CD4-positive, alpha-beta T cell treated with Interleukin-6 at 100 ng/mL for 8 hours (primary cell): Measurements from ENCODE around the gene LSM4.
A peak's percentile ranks its signal among the peaks of the same experiment; 100 is the strongest.
"Not testable (repeated sequence)": the region's sequence is repeated elsewhere in the genome, so short reads cannot be mapped to it uniquely, and the experiment has no call there.

ENCODE experiments used
- DNase-seq: peaks from one replicate; pipeline ENCODE4 v3.0.0-alpha.2; 2020; ENCODE audit warnings: mixed read lengths, low spot score

Gene LSM4

DNA sequence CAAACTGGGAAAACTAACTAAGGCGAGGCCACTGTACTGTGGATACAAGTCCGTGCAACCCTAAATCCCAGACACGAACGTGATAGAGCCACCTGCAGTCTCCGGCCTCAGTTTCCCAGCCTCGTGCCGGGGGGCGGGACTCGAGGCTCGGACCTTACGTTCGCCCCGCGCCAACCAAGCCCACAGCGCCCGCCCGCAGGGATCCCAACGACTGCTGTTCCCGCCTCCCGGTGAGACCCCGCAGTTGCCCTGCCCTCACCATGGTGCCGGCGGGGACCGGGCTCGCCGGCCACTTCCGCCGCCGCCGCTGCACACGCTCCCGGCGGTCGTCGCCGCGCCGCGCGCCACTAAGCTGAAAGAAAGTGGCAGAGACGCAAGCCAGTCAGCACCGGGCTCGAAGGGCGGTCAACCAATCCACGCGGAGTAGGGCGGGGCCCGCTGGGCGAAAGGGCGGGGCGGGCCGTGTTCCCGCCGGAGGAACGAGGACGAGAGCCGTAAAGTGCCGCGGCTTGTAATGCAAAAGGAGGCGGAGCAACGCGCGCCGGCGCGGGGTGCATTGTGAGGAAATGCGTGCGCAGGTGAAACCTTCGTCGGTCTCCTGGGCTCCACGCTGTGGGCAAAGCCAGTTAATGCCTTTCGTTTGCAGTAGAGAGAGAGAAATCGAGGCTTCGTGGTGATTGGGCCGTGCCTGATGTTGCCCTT lies at the start of gene LSM4:
LSM4 (minus strand) TSS at position 318 of the 702 bp plus-strand sequence; CDS start at position 262, 56 bp downstream.
- DNase-seq = peak; percentile 99

DNA sequence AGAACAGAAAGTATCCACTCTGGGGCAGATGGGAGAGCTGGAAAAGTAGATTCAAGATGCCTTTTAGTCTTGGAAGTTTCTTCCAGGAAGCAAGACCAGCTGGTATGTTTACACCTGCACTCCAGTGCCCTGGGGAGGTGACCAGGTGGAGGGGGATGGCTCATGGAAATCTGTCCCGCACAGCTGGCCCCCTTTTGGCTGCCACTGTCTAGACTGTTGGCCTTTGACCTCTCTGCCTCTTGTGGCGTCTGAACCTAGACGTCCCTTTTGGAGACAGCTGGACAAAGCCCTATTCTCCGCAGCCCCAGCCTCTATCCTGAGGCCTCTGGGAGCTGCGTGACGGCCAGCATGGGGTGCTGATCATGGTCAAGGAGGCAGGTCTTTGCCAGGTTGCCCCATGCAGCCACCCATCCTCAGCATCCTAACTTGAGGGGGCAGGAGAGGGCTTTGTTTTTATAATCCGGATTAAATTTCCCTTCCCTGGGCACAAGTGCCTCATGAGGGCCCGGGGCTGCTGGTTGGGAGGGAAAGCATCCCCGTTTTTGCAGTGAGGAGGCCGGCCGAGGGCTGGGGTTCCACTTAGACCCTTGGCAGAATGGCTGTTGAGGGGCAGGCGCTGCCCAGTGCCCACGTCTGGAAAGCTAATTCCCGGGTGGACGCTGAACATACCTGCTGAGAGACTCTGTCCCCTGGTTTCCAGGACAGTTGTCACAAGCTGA lies 45.8 kb upstream of the LSM4 start:
- DNase-seq = no peak

- DNase-seq = no peak
Measured at GRCh38 chr19:18366021-18366435, 43.2 kb upstream of the LSM4 start.

GRCh38 chr19:18364826-18365528 lies 42.1 kb upstream of the LSM4 start:
- DNase-seq = no peak

DNA sequence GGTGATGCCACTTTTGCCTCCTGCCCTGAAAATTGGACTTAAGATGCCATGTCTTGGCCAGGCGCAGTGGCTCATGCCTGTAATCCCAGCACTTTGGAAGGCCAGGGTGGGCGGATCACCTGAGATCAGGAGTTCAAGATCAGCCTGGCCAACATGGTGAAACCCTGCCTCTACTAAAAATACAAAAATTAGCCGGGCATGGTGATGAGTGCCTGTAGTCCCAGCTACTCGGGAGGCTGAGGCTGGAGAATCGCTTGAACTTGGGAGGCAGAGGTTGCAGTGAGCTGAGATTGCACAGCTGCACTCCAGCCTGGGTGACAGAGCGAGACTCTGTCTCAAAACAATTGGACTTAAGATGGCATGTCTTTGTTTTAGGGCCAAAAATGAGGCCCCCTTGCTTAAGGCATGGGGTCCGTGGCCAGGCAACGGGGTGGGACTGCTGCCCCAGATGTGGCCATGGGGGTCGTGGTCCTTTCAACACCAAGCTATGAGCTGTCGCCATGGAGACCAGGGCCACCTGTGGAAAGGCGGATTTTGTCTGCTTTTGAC lies 41.5 kb upstream of the LSM4 start:
- DNase-seq = not testable (repeated sequence)

- no peak for DNase-seq
Measured at GRCh38 chr19:18363787-18364186, 40.9 kb upstream of the LSM4 start.

DNA sequence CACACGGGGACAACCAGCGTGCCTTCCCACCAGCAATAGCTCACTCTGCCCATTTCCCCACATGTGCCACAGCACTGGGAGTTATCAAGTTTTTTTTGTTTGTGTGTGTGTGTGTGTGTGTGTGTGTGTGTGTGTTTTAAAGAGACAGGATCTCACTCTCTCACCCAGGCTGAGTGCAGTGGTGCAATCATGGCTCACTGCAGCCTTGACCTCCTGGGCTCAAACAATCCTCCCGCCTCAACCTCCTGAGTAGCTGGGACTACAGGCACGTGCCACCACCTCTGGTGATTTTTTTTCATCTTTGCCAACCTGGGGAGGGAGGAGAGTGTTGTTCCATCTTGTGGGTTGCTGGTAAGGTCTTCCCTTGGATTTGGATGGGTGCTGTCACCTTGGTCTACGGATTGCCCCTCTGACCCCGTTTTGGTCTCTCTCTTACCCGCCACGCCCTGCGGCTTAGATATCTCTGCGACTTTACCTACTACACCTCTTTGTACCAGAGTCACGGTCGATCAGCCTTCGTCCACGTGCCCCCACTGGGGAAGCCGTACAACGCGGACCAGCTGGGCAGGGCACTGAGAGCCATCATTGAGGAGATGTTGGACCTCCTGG lies 40.2 kb upstream of the LSM4 start:
- no peak for DNase-seq

DNA sequence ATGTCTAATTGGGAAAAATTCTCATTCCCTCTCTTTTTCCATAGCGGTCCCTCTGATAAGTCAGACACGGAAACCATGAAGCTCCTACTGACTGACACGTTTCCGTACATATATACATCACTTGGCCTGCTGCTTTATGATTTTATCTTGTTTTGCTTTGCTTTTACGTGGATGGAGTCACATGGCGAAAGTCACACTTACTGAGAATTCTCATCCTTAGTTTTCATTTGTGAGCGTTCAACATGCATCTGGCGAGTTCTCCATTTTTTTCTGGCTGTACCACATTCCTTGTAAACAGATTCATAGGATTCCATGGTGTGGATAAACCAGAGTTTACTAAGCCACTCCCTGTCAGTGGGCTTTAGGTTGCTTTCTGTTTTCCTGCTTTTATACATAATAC lies 38.8 kb upstream of the LSM4 start:
- no peak for DNase-seq

DNA sequence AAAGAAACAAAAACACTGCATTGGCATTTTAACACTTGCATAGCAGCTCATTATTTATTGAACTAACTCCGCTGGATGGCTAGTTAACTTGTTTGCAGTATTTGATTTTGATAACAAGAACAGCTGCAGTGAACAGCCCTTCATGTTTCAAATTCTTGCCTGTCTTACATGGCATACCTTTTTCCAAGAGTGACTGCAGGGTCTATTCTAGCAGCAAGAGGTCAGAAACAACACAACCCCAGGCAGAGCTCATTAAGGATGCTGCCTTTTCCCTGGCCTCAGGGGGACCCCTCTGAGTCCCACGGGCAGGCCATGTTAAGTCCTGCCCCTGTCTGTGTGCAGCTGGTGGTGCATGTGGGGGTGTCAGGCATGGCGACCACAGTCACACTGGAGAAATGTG lies 34.2 kb upstream of the LSM4 start:
- no peak for DNase-seq

GRCh38 chr19:18354743-18355142 lies 31.9 kb upstream of the LSM4 start:
- DNase-seq = not testable (repeated sequence)

DNA sequence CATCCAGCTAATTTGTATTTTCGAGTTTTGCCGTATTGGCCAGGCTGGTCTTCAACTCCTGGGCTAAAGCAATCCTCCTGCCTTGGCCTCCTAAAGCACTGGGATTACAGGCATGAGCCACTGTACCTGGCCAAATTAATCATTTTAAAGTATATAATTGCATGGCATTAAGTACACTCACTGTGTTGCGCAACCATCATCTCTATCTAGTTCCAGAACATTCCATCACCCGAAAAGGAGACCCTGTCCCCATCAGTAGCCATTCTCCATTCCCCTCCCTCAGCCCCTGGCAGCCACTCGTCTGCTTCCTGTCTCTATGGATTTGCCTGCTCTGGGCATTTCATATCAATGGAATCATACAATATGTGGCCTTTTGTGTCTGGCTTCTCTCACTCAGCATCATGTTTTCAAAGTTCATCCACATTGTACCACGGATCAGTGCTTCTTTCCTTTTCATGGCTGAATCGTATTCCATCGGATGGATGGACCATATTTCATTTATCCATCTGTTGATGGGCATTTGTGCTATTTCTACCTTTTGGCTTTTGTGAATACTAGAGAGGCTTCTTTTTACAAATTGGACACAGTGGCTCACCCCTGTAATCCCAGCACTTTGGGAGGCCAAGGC lies 30.6 kb upstream of the LSM4 start:
- DNase-seq = no peak

- DNase-seq = no peak
Measured at GRCh38 chr19:18351544-18351943, 28.7 kb upstream of the LSM4 start.

DNA sequence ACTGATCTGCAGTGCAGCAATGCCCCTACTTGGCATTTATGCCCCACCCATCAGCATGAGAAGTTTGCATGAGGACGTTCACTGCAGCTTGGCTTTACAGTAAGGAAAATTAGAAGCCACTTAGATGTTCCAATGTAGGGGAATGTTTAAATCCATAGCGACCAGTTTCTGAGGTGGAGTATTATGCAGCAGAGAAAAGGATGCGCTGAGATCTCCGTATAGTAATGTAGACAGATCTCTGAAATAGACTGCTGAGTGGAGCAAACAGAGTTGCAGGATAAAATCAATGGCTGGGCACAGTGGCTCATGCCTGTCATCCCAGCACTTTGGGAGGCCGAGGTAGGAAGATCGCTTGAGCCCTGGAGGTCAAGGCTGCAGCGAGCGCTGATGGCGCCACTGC lies 27.6 kb upstream of the LSM4 start:
- no peak for DNase-seq

- DNase-seq = no peak
Measured at GRCh38 chr19:18349524-18350128, 26.8 kb upstream of the LSM4 start.

DNA sequence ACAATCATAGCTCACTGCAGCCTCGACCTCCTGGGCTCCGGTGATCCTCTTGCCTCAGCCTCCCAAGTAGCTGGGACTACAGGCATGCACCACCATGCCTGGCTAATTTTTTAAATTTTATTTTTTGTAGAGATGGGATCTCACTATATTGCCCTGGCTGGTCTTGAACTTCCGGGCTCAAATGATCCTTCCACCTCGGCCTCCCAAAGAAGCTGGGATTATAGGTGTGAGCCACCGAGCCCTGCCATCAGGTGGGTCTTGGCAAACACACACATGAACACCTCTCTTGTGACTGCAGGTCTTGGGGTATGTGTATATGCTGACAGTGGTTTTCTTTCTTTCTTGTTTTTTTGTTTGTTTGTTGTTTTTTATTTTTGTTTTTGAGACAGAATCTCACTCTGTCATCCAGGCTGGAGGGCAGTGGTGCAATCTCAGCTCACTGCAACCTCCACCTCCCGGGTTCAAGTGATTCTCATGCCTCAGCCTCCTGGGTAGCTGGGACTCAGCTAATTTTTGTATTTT lies 26.0 kb upstream of the LSM4 start:
- not testable (repeated sequence) for DNase-seq

DNA sequence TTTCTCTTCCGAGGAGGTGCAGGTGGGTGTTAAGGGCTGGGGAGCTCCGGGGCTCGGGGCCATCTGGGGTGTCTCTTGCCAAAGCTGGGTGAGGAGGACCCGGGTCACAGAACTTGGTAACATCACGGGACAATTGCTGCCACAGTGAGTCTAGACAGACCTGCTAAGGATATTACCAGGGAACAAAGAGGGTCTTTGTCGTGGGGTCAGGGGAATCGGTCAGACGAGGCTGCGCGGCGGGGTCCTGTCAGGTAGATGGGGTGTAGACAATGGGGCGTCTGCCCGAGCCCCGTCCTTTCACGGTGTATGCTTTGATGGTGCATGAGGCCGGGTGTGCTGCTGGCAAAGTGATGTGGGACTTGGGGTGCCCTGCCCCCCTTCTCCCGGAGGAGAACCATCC lies 25.3 kb upstream of the LSM4 start:
- no peak for DNase-seq

GRCh38 chr19:18346091-18346490 lies 23.2 kb upstream of the LSM4 start:
- no peak for DNase-seq

DNA sequence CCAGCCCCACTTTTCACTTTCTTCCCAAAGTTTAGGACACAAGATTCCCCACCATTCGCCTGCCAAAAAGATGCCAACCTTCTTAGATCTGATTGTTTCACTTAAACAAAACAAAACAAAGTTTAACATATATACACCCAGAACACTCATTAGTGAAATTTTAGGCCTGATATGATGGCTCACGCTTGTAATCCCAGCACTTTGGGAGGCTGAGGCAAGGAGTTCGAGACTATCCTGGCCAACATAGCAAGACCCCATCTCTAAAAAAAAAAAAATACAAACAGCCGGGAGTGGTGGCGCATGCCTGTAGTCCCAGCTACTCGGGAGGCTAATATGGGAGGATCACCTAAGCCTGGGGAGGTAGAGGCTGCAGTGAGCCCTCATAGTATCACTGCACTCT lies 22.4 kb upstream of the LSM4 start:
- DNase-seq = no peak

- no peak for DNase-seq
Measured at GRCh38 chr19:18344582-18344950, 21.7 kb upstream of the LSM4 start.

- DNase-seq = no peak
Measured at GRCh38 chr19:18342090-18342632, 19.3 kb upstream of the LSM4 start.
